HG02938 (cell line): ENCODE data around the gene EID3.

Source experiments
- ATAC-seq: cut with Tn5 transposase; IDR thresholded peaks from one replicate; pipeline ENCODE4 v1.9.1; 2021; ENCODE audit warnings: mild to moderate bottlenecking, moderate library complexity; ENCODE audit not compliant: unreplicated experiment

The EID3 gene

DNA sequence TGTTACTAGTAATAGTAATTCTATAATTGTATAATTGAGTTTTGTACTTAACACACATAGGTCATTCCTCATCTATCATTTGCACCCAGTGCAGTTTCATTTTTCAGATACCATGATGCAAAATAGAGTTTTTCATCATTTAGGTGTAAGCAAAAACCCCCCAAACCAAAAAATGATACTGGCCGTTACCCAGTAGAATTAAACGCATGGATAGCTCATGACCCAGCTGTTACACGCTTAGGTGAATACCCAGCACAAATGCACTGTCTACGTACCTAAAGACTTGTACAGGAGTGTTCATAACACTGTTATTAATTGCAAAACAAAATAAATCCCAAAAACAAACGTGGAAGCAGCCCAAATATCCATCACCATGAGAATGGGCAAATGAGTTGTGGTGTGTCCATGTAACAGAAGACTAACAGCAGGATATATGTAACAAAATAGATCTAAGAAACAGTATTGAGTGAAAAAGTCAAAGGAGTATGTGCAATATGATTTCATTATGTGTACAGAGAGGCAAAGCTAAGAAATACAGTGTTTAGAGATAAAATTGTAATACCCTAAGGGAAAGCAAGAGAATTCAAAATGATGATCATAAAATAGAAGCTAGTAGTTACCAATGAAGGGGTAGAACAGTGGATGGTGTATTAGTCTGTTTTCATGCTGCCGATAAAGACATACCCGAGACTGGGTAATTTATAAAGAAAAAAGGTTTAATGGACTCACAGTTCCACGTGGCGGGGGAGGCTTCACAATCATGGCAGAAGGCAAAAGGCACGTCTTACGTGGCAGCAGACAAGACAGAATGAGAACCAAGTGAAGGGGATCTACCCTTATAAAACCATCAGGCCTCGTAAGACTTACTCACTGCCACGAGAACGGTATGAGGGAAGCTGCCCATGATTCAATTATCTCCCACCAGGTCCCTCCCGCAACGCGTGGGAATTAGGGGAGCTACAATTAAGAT lies 49.8 kb downstream of the EID3 start:
- ATAC-seq = no peak

GRCh38 chr12:104354167-104354867 lies 50.8 kb downstream of the EID3 start:
- ATAC-seq = no peak
